Fibroblast of skin of left quadriceps (primary cell): ENCODE measurements around the gene YIPF1.

Source experiments
- DNase-seq, 2 experiments: peaks; one replicate each; pipeline ENCODE4 v3.0.0-alpha.2; 2013; ENCODE audit warnings: low read depth in 2 of 2

Gene YIPF1

GRCh38 chr1:53889304-53890298, at the start of gene YIPF1:
Gene YIPF1 (minus strand): TSS chr1:53889797. CDS start chr1:53888937, 860 bp downstream.
- DNase-seq: peak; percentile 73 to 75

- no peak for DNase-seq
Measured at GRCh38 chr1:53938136-53938830, 48.7 kb upstream of the YIPF1 start.

- no peak for DNase-seq
Measured at GRCh38 chr1:53936430-53936829, 46.8 kb upstream of the YIPF1 start.

DNA sequence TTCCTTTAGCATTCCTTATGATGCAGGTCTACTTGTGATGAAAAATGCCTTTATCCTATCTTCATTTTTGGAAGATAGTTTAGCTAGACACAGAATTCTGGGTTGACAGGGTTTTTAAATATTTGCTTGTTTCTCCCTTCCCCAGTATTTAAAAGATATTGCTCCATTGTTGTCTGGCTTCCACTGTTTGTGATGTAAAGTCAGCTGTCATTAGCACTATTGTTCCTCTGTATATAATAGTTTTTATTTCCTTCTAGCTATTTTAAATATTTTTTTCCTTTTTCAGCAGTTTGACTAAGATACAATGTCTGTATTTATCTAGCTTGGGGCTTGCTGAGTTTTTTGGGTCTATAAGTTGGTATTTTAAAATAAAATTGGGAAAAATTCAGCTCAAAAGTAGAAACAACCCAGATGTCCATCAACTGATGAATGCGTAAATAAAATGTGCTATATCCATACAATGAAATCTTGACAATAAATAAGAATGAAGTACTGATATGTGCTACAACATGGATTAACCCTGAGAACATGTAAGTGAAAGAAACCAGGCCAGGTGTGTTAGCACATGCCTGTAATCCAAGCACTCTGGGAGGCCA, 44.7 kb upstream of the YIPF1 start:
- no peak for DNase-seq

DNA sequence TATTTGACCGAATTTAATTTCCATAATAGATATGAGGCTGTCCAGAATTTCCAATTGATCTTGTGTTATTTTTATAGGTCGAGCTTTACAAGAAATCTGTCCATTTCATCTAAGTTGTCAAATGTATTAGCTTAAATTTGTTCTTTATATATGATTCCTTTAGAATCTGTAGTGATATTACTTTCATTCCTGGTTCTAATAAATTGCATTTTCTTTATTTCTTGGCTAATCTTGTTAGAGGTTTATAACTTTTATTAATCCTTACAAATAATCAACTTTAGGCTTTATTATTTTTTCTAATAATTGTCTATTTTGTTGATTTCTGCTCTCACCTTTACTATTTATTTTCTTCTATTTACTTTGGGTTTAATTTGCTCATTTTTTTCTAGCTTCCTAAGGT, 41.9 kb upstream of the YIPF1 start:
- no peak for DNase-seq

DNA sequence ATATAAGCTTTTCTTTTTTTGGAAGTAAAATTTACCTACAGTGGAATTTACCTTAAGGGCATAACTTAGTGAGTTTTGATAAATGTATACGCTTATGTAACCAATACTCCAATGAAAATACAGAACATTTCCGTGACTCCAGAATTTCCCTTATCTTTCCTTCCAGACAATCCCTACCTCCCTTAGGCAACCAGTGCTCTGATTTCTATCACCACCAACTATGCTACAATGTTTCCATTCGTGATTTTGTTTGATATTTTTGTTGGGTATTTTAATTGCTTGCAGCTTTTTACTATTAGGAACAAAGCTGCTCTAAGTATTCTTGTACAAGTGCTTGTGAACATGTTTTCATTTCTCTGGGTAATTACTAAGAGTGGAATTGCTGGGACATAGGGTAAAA, 41.3 kb upstream of the YIPF1 start:
- no peak for DNase-seq

DNA sequence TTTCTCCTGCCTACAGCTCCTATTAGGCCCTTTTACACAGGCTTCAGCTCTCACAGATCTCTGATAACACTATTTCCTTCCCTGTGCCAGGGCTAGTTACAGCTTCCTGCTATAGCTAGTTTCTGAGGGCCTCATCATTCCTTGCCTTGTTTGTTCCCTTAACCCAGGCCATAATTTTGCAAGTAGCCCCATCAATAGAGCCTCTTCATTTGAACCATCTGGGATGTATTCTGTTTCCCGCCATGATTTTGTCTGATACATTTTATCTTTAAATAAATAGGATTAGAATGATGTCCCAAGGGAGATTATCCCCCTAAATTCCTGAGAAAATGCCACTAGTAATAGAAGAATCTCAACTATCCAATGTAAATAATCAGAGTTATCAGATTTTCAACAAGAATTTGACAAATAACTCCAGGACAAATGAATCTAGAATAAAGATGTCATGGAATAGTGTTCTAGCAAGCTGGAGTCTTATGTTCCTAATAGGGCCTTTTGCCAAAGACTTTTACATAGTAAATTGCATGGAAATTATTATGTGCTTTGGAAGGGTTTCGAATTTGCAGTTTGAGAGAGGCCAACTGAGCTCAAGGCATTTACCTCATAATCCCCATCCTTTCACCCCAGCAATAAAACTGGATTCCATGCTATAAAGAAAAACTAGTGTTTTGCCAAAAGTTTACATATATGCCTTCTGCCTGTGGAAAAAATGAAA, 39.8 kb upstream of the YIPF1 start:
- peak in 1 of 2 experiments; percentile 24 for DNase-seq

DNA sequence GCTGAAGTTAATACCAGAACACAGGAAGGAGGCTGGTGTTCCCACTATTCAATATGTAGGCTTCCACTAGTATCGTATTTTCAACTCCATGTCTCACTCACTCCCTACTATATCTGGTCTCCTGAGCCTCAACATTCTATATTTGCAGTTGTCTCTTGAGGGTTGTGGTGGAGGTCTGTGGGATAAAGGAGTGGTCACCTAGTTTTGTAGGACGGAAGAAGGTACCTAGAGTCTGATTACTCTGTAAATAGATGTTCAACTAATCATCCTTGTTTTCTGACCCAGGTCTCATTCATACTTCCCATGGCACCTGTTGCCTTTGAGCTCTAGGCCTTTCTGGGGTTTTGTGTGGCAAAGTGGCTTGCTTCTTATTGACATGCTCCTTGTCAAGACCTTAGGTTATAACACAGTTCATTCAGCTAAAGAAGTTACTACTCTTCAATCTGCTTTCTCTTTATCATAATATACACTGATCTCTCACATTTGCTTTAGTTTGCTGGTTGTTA, 37.8 kb upstream of the YIPF1 start:
- no peak for DNase-seq

GRCh38 chr1:53919675-53920066, 30.1 kb upstream of the YIPF1 start:
- no peak for DNase-seq

DNA sequence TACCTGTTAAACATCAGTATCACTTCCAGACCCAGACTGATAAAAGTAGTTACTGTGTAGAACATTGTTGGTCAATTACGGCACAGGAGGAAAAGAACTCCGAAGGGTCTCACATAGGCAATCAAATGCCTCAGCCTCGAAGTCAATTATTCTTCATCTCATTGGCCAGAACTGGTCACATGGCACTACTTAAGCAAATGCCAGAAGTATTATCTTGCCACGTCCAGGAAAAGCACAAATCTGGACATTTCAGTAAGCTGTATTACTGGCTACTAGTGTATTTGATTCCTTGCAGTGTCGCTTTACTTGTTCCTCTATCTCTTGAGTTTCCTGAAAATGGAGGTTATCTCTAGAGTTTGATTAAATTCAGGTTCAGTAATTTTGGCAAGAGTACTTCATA, 28.7 kb upstream of the YIPF1 start:
- DNase-seq: no peak

- no peak for DNase-seq
Measured at GRCh38 chr1:53913352-53914033, 23.9 kb upstream of the YIPF1 start.

GRCh38 chr1:53911442-53911841, 21.8 kb upstream of the YIPF1 start:
- DNase-seq: no peak

GRCh38 chr1:53909946-53910345, 20.3 kb upstream of the YIPF1 start:
- DNase-seq: no peak

DNA sequence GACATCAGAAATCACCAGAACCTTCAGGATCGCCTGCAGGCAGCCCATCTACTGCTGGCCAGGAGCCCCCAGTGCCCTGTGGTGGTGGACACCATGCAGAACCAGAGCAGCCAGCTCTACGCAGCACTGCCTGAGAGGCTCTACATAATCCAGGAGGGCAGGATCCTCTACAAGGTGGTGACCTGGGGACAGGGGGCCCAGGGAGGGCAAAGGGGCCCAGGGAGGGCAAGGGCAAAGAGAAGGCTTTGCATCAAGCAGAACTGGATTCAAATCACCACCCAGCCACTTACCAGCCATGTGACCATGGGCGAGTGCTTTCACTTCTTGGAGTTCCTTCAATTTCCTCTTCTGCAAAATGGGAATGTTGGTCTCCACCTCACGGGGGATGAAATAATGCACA, 16.5 kb upstream of the YIPF1 start:
- DNase-seq: no peak

DNA sequence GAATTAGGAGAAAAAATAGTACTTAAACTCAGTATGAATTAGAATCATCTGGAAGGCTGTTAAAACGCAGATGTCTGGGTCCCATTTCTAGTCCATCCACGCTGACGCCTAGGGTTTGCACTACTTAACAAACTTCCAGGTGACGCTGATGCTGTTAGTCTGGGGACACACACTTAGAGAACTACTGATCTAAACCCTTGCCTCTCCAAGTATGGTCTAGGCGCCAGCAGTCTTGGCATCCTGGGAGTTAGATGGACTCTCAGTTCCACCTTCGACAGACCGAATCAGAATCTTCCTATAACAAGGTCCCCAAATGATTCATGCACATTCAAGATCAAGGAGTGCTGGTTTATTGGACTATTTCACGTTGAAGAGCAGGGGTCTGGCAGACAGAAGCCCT, 15.9 kb upstream of the YIPF1 start:
- no peak for DNase-seq

GRCh38 chr1:53902235-53903138, 12.9 kb upstream of the YIPF1 start:
- no peak for DNase-seq

GRCh38 chr1:53899708-53900107, 10.1 kb upstream of the YIPF1 start:
- DNase-seq: no peak

DNA sequence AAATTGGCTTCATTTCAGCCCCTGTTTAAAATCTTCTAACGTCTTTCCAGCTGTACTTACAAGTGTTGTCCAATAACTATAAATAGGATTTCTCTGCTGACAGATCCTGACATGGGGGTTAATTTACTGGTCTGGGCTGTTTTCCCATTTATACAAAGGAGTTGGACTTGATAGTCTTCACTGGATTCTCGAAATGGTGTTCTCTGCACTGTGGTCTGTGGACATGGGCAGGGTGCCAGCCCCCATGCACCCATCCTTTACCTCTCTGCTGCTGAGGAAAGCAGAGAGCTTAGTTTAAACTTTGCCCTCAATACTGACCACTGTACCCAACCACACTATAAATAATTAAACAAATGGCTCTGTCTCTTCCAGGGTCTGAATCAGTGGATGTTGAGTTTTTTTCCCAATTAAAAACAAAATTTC, 9.6 kb upstream of the YIPF1 start:
- peak; percentile 72 for DNase-seq

- peak; percentile 87 to 90 for DNase-seq
Measured at GRCh38 chr1:53896635-53897229, 7.1 kb upstream of the YIPF1 start.

GRCh38 chr1:53895421-53895820, 5.8 kb upstream of the YIPF1 start:
- DNase-seq: no peak
